GM18951 (cell line): Measurements from ENCODE around the gene PEMT.

Experiments
- POLR2A ChIP-seq: IDR thresholded peaks from 4 replicates; pipeline ENCODE4 v1.6.1; 2011; ENCODE audit warnings: mild to moderate bottlenecking; ENCODE audit not compliant: insufficient read length, insufficient read depth; ENCODE audit errors: extremely low read depth
- in situ Hi-C: fragments of 300-500 bp; cut with MboI; formaldehyde crosslinking; loops from one replicate; pipeline ENCODE4 v1.12.0; 2022; ENCODE audit warnings: low sequenced_read_pairs, mixed read lengths, inconsistent platforms; ENCODE audit not compliant: unreplicated experiment

The PEMT gene

DNA sequence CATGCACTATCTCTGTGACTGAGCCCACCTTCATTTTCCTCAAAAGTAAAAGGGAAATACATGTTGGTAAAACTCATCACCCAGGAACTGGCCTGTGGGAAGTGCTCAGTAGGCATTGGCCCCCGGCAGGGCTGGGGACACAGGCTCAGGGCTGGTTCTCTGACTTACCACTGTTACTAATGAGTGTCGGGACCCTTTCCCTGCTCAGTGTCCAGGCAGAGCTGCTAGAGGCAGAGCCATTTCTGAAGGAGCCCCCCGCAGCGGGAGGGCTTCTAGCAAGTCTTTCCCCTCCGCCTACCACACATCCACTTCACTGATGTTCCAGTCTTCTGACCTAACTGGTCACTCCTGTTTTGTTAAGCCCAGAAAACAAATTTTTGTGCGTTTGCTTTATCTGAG, 1.7 kb upstream of the PEMT start:
- no peak for TF ChIP-seq POLR2A
- in situ Hi-C loops: no loop called here

DNA sequence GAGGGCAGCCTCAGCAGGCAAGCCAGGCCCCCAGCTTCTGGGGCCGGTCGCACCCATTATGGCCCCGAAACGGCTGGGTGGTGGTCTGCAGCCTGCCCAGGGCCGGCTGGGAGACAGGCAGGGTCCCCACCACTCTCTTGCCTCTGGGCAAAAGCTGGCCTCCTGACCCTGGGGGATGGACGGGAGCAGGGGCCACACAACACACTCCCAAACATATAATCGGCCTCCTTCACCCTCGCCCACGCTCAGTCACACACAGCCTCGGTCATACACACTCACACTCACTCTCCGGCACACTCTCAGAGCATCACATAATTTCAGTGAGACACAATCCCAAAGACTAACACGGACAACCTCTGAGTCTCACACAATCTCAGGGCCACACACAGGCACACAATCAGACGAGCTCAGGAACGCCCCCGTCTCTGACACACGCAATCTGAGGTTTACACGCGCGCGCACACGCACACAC, 589 bp downstream of the PEMT start:
- in situ Hi-C loops: no loop called here
- no peak for TF ChIP-seq POLR2A

DNA sequence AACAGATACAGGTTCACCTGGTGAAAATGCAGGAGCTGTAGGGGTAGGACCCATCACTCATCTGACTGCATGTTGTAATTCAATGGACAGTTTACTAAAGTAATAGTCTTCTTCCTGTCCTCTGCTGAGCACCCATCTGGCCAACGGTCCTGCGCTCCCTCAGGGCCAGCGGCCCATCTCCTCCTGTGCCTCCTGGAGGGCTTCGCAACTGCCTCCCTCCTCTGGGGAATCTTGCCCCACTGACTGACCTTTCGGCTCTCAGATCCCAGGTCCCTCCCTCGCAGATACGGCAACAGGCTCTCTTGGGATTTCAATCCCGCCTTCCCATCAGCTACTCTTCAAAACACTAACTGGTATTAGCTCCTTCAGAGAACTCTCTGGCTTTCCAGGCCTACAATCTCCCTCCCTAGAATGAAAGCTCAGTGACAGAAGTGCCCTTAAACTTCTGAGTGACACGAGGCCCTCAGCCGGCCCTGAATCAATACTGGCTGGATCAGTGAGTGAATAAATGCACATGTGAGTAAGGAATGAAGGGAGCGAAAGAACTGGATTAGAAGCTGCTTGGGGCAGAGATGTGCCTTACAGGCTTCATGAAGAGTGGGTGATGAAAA, 1.3 kb downstream of the PEMT start:
- in situ Hi-C loops: no loop called here
- no peak for TF ChIP-seq POLR2A

DNA sequence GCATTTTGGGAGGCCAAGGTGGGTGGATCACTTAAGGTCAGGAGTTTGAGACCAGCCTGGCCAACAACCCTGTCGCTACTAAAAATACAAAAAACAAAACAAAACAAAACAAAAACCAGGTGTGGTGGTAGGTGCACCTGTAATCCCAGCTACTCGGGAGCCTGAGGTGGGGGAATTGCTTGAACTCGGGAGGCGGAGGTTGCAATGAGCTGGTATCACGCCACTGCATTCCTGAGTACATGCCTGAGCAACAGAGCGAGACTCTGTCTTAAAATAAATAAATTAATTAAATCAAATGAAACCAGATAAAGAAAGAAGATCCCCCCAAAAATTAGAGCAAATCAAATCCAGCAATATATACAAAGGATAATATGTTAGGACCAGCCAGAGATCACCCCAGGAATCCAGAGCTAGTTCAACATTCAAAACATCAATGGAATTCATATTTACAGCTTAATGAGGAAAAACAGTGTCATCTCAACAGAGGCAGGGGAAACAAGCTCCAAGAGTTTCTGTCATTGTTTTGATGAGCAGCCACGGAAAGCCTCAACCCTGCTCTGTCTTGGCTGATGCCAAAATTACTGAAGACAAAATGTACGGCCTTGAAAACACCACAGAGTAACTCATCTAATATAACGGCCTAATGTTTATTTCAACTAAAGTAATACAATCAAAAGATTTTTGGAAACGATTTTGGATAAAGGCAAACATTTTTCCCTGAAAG, 3.7 kb downstream of the PEMT start:
- TF ChIP-seq POLR2A: no peak
- in situ Hi-C loops: no loop called here

DNA sequence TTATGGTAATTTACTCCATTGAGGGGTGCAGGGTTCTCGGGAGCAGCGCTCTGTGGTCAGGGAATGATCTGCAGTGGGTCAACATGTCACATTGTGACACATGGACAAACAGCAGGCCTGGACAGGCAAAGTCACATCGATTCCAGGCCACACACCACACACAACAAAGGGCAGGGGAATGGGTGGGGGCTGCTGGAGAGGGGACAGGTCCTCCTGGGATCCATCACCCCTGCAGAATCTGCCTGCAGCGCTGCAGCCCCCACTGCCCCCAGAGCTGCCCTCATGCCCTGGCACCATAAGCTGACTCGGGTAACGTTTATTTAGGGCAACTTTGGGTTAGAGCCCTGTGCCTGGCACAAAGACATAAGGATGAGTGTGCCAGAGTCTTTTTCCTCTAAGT, 9.1 kb downstream of the PEMT start:
- TF ChIP-seq POLR2A: no peak
- in situ Hi-C loops: no loop called here

DNA sequence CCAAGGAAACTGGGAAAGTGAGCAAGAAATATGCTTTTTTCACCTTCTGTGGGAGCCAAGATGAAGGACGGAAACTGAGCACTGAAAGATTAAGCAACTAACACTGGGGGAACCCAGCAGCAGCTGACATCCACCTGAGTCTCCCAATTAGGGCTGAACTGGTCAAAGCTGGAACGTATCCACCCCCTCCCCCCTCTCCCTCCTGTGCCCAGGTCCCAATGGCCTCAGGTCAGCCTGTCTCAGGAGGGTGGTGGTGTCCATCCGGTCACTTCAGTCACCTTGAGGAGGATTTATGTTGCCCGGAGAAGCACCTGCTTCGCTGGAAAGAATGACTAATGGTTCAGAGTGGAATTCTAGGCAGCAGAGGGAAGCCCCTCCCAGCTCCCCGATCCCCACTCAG, 10.0 kb downstream of the PEMT start:
- in situ Hi-C loops: no loop called here
- TF ChIP-seq POLR2A: no peak

DNA sequence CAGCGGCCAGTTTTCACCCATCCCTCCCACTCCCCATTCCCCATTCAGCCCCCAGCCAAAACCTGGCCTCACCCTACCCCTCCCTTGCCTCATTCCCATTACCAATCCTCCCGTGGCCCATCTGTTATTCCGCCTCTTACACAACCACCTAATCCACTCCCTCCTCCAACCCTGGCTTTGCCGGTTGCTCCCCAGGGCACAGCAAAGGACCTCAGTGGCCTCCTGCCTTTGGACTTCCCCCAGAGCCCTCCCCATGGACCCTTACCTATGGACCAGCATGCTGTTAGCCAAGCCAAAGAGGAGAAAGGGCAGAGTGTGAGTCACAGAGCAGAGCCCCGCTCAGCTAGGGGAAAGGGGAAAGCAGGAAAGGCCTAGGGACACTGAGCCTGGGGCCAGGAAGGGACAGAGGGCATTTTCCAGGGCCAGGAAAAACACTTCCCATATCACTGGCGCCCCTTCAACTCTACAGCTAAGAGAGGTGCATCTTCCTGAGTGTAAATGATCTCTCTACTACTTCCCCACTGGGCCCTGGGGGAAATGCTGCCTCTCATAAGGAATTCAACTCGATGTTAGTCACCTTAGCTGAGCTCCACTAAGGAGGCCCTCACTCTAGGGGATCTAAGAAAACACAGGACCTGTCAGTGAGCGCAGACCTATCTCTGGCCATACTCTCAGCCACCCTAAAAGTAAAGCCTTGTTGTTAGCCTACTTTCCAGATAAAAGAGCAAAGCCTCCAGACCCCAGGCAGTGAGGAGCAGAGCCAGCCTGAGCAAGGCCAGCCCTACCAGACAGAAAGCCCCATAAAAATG, 10.6 kb downstream of the PEMT start:
- no peak for TF ChIP-seq POLR2A
- in situ Hi-C loops: no loop called here

DNA sequence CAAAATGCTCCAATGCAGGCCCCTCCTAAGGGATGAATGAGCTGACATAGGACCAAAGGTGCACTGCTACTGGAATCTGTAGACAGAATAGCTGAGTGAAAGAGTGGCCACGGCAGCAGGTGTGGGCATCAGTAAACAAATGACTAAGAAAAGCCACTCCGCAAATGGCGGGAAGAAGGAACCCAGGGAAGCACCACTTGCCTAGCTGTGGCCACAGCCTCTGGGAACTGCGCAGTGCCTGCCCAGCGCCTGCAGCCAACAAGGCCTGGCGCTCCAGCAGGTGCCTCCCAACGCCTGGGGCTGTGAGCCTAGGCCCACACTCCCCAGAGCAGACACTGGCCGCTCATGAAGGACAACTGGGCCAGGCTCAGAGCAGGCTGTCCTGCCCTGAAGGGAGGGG, 11.8 kb downstream of the PEMT start:
- no peak for TF ChIP-seq POLR2A
- in situ Hi-C loops: no loop called here

DNA sequence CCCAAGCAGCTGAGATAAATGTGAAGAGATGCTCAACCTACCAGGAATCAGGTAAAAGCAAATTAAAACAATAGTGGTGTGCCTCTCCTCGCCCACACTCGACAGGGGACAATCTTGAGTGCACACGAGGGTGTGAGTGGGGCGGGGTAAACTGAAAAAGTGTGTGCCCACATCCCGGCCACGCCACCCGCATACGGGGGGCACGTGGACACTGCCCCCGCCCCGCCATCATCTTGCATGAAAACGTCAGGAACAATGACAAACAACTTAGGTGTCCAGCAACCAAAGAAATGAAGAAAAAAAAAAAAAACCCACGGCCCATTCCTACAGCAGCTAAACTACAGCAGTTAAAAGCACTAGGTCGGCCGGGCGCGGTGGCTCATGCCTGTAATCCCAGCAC, 14.1 kb downstream of the PEMT start:
- TF ChIP-seq POLR2A: no peak
- in situ Hi-C loops: no loop called here

DNA sequence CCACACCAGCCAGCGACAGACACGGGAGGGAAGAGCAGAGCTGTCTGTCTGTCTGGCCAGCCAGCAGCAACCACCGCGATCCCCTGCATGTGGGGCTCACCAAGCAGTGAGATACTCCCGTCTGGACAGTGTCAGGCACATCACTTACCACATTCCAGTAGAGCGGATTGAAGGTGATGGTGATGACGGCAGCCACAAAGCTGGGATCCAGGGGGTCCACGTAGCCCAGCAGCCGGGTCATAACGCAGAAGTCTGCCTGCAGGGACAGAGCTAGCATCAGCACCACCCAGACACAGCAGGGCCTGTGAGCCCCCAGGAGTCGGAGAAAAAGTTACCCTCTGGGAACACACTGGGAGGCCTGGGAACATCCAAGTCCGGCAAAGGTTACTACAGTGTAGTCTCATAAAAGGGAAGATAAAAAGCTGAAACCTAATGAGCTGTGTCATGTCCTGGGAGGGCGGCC, 14.7 kb downstream of the PEMT start:
- in situ Hi-C loops: no loop called here
- no peak for TF ChIP-seq POLR2A

DNA sequence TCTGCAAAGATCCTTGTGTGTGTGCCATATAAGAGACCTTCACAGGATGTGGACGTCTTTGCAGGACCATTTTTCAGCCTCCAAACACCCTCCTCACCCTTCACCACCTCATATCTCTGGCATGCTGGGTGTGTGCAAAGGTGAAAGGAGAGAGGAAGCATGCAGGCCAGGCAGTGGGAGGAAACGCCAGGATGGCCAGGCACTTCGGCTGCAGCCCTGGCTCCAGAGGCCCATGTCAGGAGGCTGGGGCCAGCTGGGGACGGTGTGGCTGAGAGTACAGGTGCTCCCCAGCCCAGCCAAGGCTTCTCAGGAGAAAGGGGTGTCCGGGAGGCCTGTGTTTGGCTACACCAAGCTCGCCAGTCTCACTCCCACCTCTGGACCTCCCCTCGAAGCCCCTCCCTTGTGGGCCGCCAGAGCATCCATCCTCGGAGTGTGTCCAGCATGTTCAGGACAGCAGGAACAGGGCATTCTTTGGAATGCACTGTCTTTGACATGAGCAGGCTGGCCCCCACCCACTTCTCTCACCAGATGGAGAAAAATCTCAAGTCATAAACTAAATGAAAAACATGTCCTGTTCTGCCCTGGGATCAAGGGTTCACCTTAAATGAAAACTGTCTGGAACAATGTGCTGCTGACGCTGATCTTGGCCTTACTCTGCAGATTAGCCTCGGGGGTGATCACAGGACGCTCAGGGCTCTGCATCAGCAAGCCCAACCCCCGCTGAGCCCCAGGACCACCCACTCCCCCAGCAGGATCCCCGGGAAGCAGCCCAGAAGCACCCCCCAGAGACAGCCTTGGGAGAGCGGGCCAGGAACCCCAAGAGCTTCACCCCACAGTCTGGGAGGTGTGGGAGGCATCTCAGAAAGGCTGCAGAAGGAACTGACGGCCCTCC, 15.9 kb downstream of the PEMT start:
- in situ Hi-C loops: no loop called here

DNA sequence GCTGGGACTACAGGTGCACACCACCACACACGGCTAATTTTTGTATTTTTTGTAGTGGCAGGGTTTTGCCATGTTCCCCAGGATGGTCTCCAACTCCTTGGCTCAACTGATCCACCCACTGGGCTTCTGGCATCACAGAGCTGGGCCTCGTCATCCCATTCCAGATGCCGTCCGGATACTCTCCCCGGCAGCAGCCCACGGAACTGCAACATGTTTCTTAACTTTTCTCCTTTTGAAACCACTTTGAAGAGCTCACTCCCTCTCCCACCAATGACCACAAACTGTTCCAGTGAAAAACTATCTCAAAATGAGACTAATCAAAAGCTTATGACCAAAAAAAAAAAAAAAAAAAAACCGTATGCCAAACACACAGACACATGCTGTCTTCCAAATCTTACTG, 17.6 kb downstream of the PEMT start:
- in situ Hi-C loops: no loop called here
- no peak for TF ChIP-seq POLR2A

More for the DNA sequence above, 15.9 kb downstream of the PEMT start:
- TF ChIP-seq POLR2A: no peak
